ENCODE measurements around the gene TTLL3. TPM values are rescaled to one million over a fixed set of nuclear protein-coding genes. Genes with fewer than 3 reads are reported as not detected.
A peak's percentile ranks its signal among the peaks of the same experiment; 100 is the strongest.

TTLL3 gene
- total and polyA plus RNA-seq, 2 of the 4 experiments (the other 2 are of a cell fraction): 6.8 to 43.4 TPM

GRCh38 chr3:9810433-9810770 lies 340 bp downstream of the TTLL3 start:
- no CpG with 5 or more reads among the region's 18 CpGs for whole genome bisulfite sequencing, 2 experiments (ENCODE audit: extremely low coverage in 2 of 2, insufficient read length in 1 of 2)
- peak overlapping the region; percentile 86 for H2AK9ac ChIP-seq (replicated peaks; ENCODE audit: low read depth, low read length, poor library complexity)

More at GRCh38 chr3:9810433-9810770, 340 bp downstream of the TTLL3 start:
- no peaks in the 10 kb centered on the region for H3K27me3 ChIP-seq (ENCODE audit: control insufficient read depth, insufficient read depth, low read length)
- no peaks in the 10 kb centered on the region for H3K9me3 ChIP-seq (ENCODE audit: control insufficient read depth, insufficient read depth, low read length)
- H3K4me2 ChIP-seq (ENCODE audit: low read depth, low read length): peak overlapping the region; percentile 75
- peak overlapping the region; percentile 72 to 93 for H4K8ac ChIP-seq (ENCODE audit: low read depth in 2 of 2, low read length in 2 of 2)
- H2BK20ac ChIP-seq (ENCODE audit: low read depth, low read length): no peak overlapping the region
- H3K23ac ChIP-seq (ENCODE audit: low read depth, low read length): peak overlapping the region; percentile 81; the same call in 1 of the 2 replicates
- POLR2A ChIA-PET (ENCODE audit: unreplicated experiment): no interaction called here
- peak overlapping the region; percentile 76 for H2AK5ac ChIP-seq (ENCODE audit: low read depth, low read length)
- intact Hi-C loops (cut with micrococcal nuclease): no loop called here
- peak overlapping the region; percentile 46 for H3K4me3 ChIP-seq (ENCODE audit: insufficient read depth, low read depth, low read length)
- peaks cover 0 to 13% of the 10 kb centered on the region in 2 experiments; a peak in 1 of 4 replicates for H3K79me1 ChIP-seq (ENCODE audit: low read depth in 1 of 2, low read length in 2 of 2)
- peak overlapping the region; percentile 51 for H2BK120ac ChIP-seq (ENCODE audit: low read depth, low read length)
- ATAC-seq (ENCODE audit: low read depth) (no peak; the same call in none of the 2 replicates), DNase-seq (no peak)
- peak overlapping the region; percentile 71 for H3K9ac ChIP-seq (ENCODE audit: low read depth, low read length)
- peaks cover 4% of the 10 kb centered on the region for H3K9me1 ChIP-seq (ENCODE audit: insufficient read depth, low read length)
- dilution Hi-C loops (cut with HindIII; ENCODE audit: low sequenced_read_pairs, unreplicated experiment): no loop called here
- peak overlapping the region; percentile 50; the same call in 1 of the 2 replicates for H3K56ac ChIP-seq (ENCODE audit: extremely low read depth, insufficient read depth, low read length)
- peaks cover 24% of the 10 kb centered on the region for H3K36me3 ChIP-seq (ENCODE audit: control insufficient read depth, insufficient read depth, low read length)
- peak overlapping the region; percentile 18; the same call in 1 of the 2 replicates for H3K18ac ChIP-seq (ENCODE audit: low read depth, low read length)
- peak overlapping the region; percentile 59 for H4K5ac ChIP-seq (ENCODE audit: low read depth, low read length)
- peak overlapping the region; percentile 68 for H3K14ac ChIP-seq (replicated peaks; ENCODE audit: low read depth, low read length)
- H3K4me1 ChIP-seq (ENCODE audit: control insufficient read depth, insufficient read depth, low read length): peaks cover 7% of the 10 kb centered on the region
- CTCF ChIA-PET: no interaction called here
- H2BK15ac ChIP-seq (ENCODE audit: low read depth, low read length): no peak overlapping the region; the same call in 2 of the 3 replicates
- peaks cover 11% of the 10 kb centered on the region for H4K20me1 ChIP-seq (ENCODE audit: insufficient read depth, low read length)
- TF ChIP-seq MAZ (IDR thresholded peaks at IDR 0.05; ENCODE audit: borderline replicate concordance, low read depth, low read length): peak; percentile 13; the same call in 1 of the 2 replicates
- TF ChIP-seq RAD21 (IDR thresholded peaks at IDR 0.05; ENCODE audit: low read length): no peak
- in situ Hi-C loops (cut with MboI; ENCODE audit: low sequenced_read_pairs): no loop called here
- H2BK5ac ChIP-seq (ENCODE audit: low read depth, low read length, poor library complexity, severe bottlenecking): peak overlapping the region; percentile 9
- no TSS peak for BruUV-seq (replicated peaks)
- peak overlapping the region; percentile 66 for H4K91ac ChIP-seq (ENCODE audit: insufficient read depth, low read depth, low read length)
- peak overlapping the region; percentile 87 for H2AFZ ChIP-seq (replicated peaks; ENCODE audit: low read length, poor library complexity)
- H3K27ac ChIP-seq (ENCODE audit: insufficient read depth, low read length): peak overlapping the region; percentile 43; the same call in 1 of the 2 replicates
- H3K4ac ChIP-seq (ENCODE audit: low read depth, low read length): peak overlapping the region; percentile 80
